Measurements from ENCODE around the gene SLC35E3. TPM values are rescaled to one million over a fixed set of nuclear protein-coding genes. Genes with fewer than 3 reads are reported as not detected.

Gene SLC35E3
- total and polyA plus RNA-seq, 12 donors: 2.7 to 23.1 (median 10.9) TPM

DNA sequence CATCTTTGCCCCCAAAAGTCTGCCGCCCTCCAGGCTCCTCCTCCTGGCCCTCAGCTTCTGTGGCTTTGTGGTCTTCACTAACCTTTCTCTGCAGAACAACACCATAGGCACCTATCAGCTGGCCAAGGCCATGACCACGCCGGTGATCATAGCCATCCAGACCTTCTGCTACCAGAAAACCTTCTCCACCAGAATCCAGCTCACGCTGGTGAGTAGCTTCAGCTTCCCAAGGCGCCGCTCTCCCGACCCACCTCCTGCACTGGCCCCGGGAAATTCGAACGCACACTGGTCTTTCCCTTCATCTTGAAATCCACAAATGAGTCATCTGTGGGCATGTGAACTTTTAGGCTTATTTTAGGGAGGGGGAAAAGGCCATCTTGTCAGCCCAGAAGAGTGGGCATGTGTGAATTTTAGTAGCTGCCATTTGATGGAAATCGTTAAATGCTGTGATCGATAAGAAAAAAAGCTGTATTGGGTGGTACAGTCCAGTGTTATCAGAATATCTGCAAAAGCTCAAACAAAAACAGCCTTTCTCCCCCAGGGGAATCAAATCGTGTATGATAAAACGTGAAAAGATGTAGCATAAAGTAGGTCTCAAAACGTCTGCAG lies 700 bp downstream of the SLC35E3 start:
- Histone ChIP-seq H3K4me1 (replicated peaks in 1 of 2) (peaks cover 9 to 23% of the 10 kb centered on the region in 2 donors), H3K27ac (peak overlapping the region in 4 of 5 donors; percentile 49 to 88 (median 76)), H3K9me3 (replicated peaks in 1 of 3) (no peaks in the 10 kb centered on the region), H3K36me3 (replicated peaks in 1 of 2) (no peaks in the 10 kb centered on the region), H3K27me3 (no peaks in the 10 kb centered on the region), H3K4me3 (peak overlapping the region; percentile 12 to 83 (median 54))
- no peak for TF ChIP-seq POLR2A (IDR thresholded peaks at IDR 0.05)
- TF ChIP-seq, protein P1, sequence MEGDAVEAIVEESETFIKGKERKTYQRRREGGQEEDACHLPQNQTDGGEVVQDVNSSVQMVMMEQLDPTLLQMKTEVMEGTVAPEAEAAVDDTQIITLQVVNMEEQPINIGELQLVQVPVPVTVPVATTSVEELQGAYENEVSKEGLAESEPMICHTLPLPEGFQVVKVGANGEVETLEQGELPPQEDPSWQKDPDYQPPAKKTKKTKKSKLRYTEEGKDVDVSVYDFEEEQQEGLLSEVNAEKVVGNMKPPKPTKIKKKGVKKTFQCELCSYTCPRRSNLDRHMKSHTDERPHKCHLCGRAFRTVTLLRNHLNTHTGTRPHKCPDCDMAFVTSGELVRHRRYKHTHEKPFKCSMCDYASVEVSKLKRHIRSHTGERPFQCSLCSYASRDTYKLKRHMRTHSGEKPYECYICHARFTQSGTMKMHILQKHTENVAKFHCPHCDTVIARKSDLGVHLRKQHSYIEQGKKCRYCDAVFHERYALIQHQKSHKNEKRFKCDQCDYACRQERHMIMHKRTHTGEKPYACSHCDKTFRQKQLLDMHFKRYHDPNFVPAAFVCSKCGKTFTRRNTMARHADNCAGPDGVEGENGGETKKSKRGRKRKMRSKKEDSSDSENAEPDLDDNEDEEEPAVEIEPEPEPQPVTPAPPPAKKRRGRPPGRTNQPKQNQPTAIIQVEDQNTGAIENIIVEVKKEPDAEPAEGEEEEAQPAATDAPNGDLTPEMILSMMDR (IDR thresholded peaks at IDR 0.05): no peak
- intact Hi-C loops (cut with DNase I): loop anchor here in 1 of 2 donors (10.0 kb wide), 1 partner anchor 68 kb away; no protein-coding TSS in a partner anchor
- WGBS, 4 donors: 4 to 8% (median 6%) methylated on average over 13 to 15 of the region's 15 CpGs
- peak; percentile 63 to 84 (median 77) for DNase-seq

DNA sequence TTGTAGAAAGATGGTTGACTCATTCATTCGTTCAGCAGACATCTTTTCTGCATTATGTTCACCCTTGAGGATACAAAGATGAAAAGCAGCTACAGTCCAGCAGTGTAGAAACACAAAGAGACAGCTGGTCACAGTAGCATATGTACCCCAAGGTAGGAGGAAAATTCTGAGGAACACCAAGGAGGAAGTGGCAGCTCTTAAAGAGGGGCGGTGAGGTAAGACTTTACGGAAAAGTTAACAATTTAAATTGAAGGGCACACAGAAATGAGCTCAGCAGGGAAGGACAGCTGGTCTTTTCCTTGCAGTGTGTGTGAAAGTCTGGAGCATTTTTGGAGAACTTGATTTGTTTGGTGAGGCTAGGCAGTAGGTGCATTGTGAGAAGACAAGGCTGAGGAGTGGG lies 3.5 kb downstream of the SLC35E3 start:
- H3K27me3 ChIP-seq: no peaks in the 10 kb centered on the region
- WGBS, 4 donors: 86 to 91% (median 88%) methylated on average over 3 of the region's 3 CpGs
- H3K4me1 ChIP-seq (replicated peaks in 1 of 2): peaks cover 9 to 23% of the 10 kb centered on the region in 2 donors
- intact Hi-C loops (cut with DNase I): loop anchor here in 1 of 2 donors (10.0 kb wide), 1 partner anchor 65 kb away; no protein-coding TSS in a partner anchor
- H3K9me3 ChIP-seq (replicated peaks in 1 of 3): no peaks in the 10 kb centered on the region
- DNase-seq: no peak
- peaks cover 0 to 12% of the 10 kb centered on the region in 2 donors for H3K36me3 ChIP-seq (replicated peaks in 1 of 2)
- H3K27ac ChIP-seq: no peak overlapping the region
- TF ChIP-seq POLR2A (IDR thresholded peaks at IDR 0.05): no peak
- TF ChIP-seq, protein P1 (IDR thresholded peaks at IDR 0.05): no peak
- H3K4me3 ChIP-seq: no peak overlapping the region

DNA sequence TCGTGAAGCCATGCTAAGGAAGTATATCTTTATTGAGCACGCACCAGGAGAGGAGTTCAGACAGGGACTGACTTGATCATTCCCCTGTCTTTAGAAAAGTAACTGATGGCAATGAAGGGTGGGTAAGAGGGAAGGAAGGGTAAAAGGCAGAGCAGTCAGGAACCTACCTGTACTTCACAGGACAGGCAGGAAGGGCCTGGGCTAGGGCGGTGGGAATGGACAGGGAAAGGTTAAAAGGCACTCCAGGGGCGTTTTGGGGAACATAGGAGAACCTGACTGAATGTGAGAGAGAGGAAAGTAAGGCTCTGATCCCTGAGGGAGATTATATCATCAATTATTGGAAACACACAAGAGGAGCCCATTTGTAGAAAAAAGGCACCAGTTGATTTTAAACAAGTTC lies 3.9 kb downstream of the SLC35E3 start:
- no peaks in the 10 kb centered on the region for H3K9me3 ChIP-seq (replicated peaks in 1 of 3)
- H3K27me3 ChIP-seq: no peaks in the 10 kb centered on the region
- 85 to 93% (median 87%) methylated on average over 4 of the region's 4 CpGs for WGBS, 4 donors
- peaks cover 0 to 16% of the 10 kb centered on the region in 2 donors for H3K36me3 ChIP-seq (replicated peaks in 1 of 2)
- no peak for DNase-seq
- H3K4me3 ChIP-seq: no peak overlapping the region
- TF ChIP-seq POLR2A (IDR thresholded peaks at IDR 0.05): no peak
- TF ChIP-seq, protein P1 (IDR thresholded peaks at IDR 0.05): no peak
- H3K4me1 ChIP-seq (replicated peaks in 1 of 2): peaks cover 9 to 23% of the 10 kb centered on the region in 2 donors
- intact Hi-C loops (cut with DNase I): loop anchor here in 1 of 2 donors (10.0 kb wide), 1 partner anchor 65 kb away; no protein-coding TSS in a partner anchor
- no peak overlapping the region for H3K27ac ChIP-seq

DNA sequence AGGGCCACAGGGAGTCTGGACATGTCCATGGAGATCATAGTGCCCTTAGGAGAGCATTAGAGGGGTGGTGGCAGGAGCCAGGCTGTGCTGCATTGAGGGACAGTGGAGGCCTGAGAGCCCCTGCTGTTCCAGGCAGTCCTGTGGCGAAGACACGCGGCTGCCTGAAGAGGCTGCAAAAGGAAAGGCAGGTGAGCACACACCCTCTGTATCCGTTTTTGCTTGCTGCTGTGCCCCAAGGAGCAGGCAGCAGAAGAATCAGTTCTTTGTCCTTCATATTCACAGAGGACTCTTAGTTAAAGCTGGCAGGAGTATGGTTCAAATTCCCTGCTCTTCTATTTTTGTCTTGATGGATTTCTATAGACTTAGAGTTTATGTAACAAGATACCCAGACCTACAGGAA lies 4.5 kb downstream of the SLC35E3 start:
- 76 to 90% (median 87%) methylated on average over 4 of the region's 4 CpGs for WGBS, 4 donors
- Histone ChIP-seq H3K4me3 (no peak overlapping the region), H3K27ac (no peak overlapping the region), H3K9me3 (replicated peaks in 1 of 3) (no peaks in the 10 kb centered on the region), H3K27me3 (no peaks in the 10 kb centered on the region), H3K36me3 (replicated peaks in 1 of 2) (peaks cover 0 to 21% of the 10 kb centered on the region in 2 donors), H3K4me1 (replicated peaks in 1 of 2) (peaks cover 9 to 23% of the 10 kb centered on the region in 2 donors)
- intact Hi-C loops (cut with DNase I): no loop called here
- TF ChIP-seq, protein P1 (IDR thresholded peaks at IDR 0.05): no peak
- TF ChIP-seq POLR2A (IDR thresholded peaks at IDR 0.05): no peak
- DNase-seq: no peak
